ENCODE measurements around the gene MYO3B.

DNA sequence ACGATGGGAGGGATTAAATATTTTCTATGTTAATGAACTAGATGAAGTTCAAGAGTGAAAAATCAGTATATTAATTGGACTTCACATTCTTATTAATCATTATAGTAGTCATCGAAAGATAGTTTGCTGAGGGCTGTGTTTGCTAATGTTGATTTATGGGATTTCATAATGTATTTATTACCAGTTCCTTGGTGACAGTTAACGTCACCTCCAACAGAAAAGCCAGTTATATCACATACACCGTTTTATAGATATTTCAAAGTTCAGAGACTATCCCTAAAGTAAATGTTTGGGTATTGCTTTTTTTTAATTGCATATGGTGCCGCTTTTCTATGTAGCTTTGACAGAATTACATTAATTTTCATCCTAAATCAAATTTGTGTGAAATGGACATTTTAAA, 487.8 kb downstream of the MYO3B start:
- TF ChIP-seq, protein P1, sequence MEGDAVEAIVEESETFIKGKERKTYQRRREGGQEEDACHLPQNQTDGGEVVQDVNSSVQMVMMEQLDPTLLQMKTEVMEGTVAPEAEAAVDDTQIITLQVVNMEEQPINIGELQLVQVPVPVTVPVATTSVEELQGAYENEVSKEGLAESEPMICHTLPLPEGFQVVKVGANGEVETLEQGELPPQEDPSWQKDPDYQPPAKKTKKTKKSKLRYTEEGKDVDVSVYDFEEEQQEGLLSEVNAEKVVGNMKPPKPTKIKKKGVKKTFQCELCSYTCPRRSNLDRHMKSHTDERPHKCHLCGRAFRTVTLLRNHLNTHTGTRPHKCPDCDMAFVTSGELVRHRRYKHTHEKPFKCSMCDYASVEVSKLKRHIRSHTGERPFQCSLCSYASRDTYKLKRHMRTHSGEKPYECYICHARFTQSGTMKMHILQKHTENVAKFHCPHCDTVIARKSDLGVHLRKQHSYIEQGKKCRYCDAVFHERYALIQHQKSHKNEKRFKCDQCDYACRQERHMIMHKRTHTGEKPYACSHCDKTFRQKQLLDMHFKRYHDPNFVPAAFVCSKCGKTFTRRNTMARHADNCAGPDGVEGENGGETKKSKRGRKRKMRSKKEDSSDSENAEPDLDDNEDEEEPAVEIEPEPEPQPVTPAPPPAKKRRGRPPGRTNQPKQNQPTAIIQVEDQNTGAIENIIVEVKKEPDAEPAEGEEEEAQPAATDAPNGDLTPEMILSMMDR (IDR thresholded peaks at IDR 0.05; ENCODE audit: low read depth, low read length, poor library complexity, severe bottlenecking): no peak
- TF ChIP-seq EZH2phosphoT487 (IDR thresholded peaks at IDR 0.05; ENCODE audit: borderline replicate concordance, low read length): no peak

All from DOHH2 (cell line).